ENCODE measurements around the gene TENM4. TPM values are rescaled to one million over a fixed set of nuclear protein-coding genes. Genes with fewer than 3 reads are reported as not detected.

Gene TENM4
- polyA plus RNA-seq, 1 of the 3 experiments (the other 2 are of a cell fraction) = 16.7 TPM

DNA sequence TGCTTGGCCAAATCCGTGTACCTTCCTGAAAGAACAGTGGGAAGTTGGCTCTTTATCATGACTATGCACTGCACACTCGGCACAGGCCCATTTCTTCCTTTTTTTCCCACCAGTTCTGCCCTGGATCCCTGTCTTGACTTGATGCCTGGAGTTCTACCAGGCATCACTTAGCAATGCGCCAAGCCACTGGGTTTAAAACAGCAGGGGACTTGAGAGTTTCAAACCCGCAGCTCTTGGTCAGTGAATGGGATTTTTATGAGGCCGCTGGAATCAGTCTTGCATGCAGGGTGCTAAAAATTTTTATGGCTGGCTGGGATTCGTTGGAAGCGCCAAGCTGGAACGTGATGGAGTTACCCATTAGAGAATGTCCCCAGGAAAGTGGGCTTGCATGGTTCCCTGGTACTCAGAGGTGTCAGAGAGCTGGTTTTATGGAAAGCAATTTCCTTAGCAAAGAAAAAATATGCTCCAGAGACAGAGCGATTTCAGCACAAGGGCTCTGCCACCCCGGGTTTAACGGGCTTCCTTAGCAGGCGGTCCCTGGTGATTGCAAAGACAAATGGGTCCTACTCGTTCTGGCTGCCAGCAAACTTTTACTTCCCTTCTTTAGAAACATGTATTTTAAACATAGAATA lies 432.9 kb downstream of the TENM4 start:
- TF ChIP-seq FOXJ3 (CRISPR knock-in tag; IDR thresholded peaks at IDR 0.05) (no peak), TEAD4 (IDR thresholded peaks at IDR 0.05; ENCODE audit: borderline replicate concordance, insufficient read depth) (no peak), POLR2AphosphoS5 (IDR thresholded peaks at IDR 0.05; ENCODE audit: low read depth, low read length) (no peak), NFIC (IDR thresholded peaks at IDR 0.05; ENCODE audit: borderline replicate concordance) (no peak), RXRA (IDR thresholded peaks at IDR 0.05; ENCODE audit: borderline replicate concordance, low read depth) (no peak), ELF1 (IDR thresholded peaks at IDR 0.05) (no peak), RCOR1 (IDR thresholded peaks at IDR 0.05; ENCODE audit: low read length) (no peak), EP300 (IDR thresholded peaks at IDR 0.05; ENCODE audit: borderline replicate concordance in 1 of 2, low read depth in 1 of 2, low read length in 1 of 2) (no peak), GABPA (IDR thresholded peaks at IDR 0.05; ENCODE audit: low read depth) (no peak), MXI1 (IDR thresholded peaks at IDR 0.05; ENCODE audit: low read depth, low read length) (no peak), SMC3 (IDR thresholded peaks at IDR 0.05; ENCODE audit: low read depth, low read length) (no peak), NRF1 (IDR thresholded peaks at IDR 0.05; ENCODE audit: low read depth, low read length) (no peak), RFX5 (IDR thresholded peaks at IDR 0.05; ENCODE audit: low read length) (no peak), CHD2 (IDR thresholded peaks at IDR 0.05; ENCODE audit: low read length, partially characterized antibody) (no peak)
- TF ChIP-seq, protein P1, sequence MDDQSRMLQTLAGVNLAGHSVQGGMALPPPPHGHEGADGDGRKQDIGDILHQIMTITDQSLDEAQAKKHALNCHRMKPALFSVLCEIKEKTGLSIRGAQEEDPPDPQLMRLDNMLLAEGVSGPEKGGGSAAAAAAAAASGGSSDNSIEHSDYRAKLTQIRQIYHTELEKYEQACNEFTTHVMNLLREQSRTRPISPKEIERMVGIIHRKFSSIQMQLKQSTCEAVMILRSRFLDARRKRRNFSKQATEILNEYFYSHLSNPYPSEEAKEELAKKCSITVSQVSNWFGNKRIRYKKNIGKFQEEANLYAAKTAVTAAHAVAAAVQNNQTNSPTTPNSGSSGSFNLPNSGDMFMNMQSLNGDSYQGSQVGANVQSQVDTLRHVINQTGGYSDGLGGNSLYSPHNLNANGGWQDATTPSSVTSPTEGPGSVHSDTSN (IDR thresholded peaks at IDR 0.05) = no peak
- TF ChIP-seq, protein P2, sequence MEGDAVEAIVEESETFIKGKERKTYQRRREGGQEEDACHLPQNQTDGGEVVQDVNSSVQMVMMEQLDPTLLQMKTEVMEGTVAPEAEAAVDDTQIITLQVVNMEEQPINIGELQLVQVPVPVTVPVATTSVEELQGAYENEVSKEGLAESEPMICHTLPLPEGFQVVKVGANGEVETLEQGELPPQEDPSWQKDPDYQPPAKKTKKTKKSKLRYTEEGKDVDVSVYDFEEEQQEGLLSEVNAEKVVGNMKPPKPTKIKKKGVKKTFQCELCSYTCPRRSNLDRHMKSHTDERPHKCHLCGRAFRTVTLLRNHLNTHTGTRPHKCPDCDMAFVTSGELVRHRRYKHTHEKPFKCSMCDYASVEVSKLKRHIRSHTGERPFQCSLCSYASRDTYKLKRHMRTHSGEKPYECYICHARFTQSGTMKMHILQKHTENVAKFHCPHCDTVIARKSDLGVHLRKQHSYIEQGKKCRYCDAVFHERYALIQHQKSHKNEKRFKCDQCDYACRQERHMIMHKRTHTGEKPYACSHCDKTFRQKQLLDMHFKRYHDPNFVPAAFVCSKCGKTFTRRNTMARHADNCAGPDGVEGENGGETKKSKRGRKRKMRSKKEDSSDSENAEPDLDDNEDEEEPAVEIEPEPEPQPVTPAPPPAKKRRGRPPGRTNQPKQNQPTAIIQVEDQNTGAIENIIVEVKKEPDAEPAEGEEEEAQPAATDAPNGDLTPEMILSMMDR (IDR thresholded peaks at IDR 0.05) = no peak
- TF ChIP-seq, protein P3, sequence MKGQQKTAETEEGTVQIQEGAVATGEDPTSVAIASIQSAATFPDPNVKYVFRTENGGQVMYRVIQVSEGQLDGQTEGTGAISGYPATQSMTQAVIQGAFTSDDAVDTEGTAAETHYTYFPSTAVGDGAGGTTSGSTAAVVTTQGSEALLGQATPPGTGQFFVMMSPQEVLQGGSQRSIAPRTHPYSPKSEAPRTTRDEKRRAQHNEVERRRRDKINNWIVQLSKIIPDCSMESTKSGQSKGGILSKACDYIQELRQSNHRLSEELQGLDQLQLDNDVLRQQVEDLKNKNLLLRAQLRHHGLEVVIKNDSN (IDR thresholded peaks at IDR 0.05; ENCODE audit: borderline replicate concordance, low read depth) = no peak
- TF ChIP-seq, protein P4, sequence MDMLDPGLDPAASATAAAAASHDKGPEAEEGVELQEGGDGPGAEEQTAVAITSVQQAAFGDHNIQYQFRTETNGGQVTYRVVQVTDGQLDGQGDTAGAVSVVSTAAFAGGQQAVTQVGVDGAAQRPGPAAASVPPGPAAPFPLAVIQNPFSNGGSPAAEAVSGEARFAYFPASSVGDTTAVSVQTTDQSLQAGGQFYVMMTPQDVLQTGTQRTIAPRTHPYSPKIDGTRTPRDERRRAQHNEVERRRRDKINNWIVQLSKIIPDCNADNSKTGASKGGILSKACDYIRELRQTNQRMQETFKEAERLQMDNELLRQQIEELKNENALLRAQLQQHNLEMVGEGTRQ (IDR thresholded peaks at IDR 0.05; ENCODE audit: borderline replicate concordance, low read depth, low read length) = no peak
- TF ChIP-seq, protein P5, sequence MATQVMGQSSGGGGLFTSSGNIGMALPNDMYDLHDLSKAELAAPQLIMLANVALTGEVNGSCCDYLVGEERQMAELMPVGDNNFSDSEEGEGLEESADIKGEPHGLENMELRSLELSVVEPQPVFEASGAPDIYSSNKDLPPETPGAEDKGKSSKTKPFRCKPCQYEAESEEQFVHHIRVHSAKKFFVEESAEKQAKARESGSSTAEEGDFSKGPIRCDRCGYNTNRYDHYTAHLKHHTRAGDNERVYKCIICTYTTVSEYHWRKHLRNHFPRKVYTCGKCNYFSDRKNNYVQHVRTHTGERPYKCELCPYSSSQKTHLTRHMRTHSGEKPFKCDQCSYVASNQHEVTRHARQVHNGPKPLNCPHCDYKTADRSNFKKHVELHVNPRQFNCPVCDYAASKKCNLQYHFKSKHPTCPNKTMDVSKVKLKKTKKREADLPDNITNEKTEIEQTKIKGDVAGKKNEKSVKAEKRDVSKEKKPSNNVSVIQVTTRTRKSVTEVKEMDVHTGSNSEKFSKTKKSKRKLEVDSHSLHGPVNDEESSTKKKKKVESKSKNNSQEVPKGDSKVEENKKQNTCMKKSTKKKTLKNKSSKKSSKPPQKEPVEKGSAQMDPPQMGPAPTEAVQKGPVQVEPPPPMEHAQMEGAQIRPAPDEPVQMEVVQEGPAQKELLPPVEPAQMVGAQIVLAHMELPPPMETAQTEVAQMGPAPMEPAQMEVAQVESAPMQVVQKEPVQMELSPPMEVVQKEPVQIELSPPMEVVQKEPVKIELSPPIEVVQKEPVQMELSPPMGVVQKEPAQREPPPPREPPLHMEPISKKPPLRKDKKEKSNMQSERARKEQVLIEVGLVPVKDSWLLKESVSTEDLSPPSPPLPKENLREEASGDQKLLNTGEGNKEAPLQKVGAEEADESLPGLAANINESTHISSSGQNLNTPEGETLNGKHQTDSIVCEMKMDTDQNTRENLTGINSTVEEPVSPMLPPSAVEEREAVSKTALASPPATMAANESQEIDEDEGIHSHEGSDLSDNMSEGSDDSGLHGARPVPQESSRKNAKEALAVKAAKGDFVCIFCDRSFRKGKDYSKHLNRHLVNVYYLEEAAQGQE (IDR thresholded peaks at IDR 0.05; ENCODE audit: low read depth, low read length) = no peak
- TF ChIP-seq, protein P6, sequence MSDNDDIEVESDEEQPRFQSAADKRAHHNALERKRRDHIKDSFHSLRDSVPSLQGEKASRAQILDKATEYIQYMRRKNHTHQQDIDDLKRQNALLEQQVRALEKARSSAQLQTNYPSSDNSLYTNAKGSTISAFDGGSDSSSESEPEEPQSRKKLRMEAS (IDR thresholded peaks at IDR 0.05; ENCODE audit: low read depth) = no peak
- H3K79me2 ChIP-seq (ENCODE audit: insufficient read depth) = no peaks in the 10 kb centered on the region

More for the DNA sequence above, 432.9 kb downstream of the TENM4 start:
- H3K36me3 ChIP-seq (replicated peaks in 1 of 2; ENCODE audit: control insufficient read depth in 1 of 2, insufficient read depth in 2 of 2, low read length in 1 of 2) = no peaks in the 10 kb centered on the region
- H3K27me3 ChIP-seq (ENCODE audit: insufficient read depth) = no peaks in the 10 kb centered on the region
- H3K4me2 ChIP-seq = no peak overlapping the region
- no peak overlapping the region for H3K9ac ChIP-seq
- CTCF ChIA-PET = interaction anchor here (1.1 to 1.4 kb wide), 3 partner anchors 10 to 92 kb away, joined by 3 read pairs; no protein-coding TSS in a partner anchor
- no peak overlapping the region for H2AFZ ChIP-seq (ENCODE audit: low read depth)
- H3K27ac ChIP-seq (ENCODE audit: low read depth in 2 of 2, low read length in 1 of 2) = no peak overlapping the region
- H3K9me3 ChIP-seq = no peaks in the 10 kb centered on the region
- H4K20me1 ChIP-seq (ENCODE audit: insufficient read depth) = no peaks in the 10 kb centered on the region
- no peaks in the 10 kb centered on the region for H3F3A ChIP-seq (replicated peaks; ENCODE audit: insufficient read depth)
- POLR2A ChIA-PET = no interaction called here
- WGBS (ENCODE audit: low lambda C conversion rate) = 86% methylated on average over 13 of the region's 13 CpGs
- no peaks in the 10 kb centered on the region; a peak in 1 of 4 replicates for H3K4me1 ChIP-seq (ENCODE audit: control insufficient read depth in 1 of 2, insufficient read depth in 2 of 2, low read depth in 1 of 2, low read length in 1 of 2)
- DNase-seq = no peak
- H3K9me2 ChIP-seq = no peaks in the 10 kb centered on the region
- no peak overlapping the region for H3K4me3 ChIP-seq (ENCODE audit: low read depth in 2 of 2, low read length in 1 of 2)

Data from SK-N-SH (cell line).